OCI-LY3 (cell line): Measurements from ENCODE around the gene PELI3.

Source experiments
- EZH2phosphoT487 ChIP-seq: fragments of 200-600 bp; shearing (Covaris generic); IDR thresholded peaks from 2 replicates; pipeline ENCODE4 v1.6.1; 2018; ENCODE audit warnings: antibody characterized with exemption, mixed run types, low read depth
- TF ChIP-seq, protein P1 (sequence below): fragments of 200-600, 300-600 bp; sonication (generic); IDR thresholded peaks from 2 replicates; pipeline ENCODE4 v1.5.1; 2014; ENCODE audit warnings: antibody characterized with exemption, low read length, low read depth

DNA sequence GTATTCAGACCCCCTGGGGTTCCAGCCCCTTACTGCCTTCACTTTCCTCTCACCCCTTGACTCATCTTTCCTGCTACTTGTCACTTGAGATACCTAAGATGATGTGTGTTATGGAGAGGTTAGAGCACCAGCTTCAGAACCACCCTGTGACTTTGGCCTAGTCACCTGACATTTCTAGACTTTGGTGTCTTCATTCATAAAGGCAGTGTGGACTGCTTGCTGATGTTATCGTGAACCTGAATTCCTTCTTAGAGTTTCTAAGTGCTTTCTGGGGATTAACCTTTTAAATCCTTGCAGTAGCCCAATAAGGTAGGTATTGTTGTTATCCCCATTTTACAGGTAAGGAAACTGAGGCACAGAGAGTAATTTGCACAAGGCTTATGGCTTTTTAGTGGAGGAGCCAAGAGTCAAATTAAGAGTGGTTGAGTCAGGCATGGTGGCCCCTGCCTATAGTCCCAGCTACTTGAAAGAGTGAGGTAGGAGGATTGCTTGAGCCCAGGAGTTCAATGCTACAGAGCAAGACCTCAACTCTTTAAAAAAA, 38.6 kb downstream of the PELI3 start:
- TF ChIP-seq, protein P1, sequence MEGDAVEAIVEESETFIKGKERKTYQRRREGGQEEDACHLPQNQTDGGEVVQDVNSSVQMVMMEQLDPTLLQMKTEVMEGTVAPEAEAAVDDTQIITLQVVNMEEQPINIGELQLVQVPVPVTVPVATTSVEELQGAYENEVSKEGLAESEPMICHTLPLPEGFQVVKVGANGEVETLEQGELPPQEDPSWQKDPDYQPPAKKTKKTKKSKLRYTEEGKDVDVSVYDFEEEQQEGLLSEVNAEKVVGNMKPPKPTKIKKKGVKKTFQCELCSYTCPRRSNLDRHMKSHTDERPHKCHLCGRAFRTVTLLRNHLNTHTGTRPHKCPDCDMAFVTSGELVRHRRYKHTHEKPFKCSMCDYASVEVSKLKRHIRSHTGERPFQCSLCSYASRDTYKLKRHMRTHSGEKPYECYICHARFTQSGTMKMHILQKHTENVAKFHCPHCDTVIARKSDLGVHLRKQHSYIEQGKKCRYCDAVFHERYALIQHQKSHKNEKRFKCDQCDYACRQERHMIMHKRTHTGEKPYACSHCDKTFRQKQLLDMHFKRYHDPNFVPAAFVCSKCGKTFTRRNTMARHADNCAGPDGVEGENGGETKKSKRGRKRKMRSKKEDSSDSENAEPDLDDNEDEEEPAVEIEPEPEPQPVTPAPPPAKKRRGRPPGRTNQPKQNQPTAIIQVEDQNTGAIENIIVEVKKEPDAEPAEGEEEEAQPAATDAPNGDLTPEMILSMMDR = no peak
- no peak for TF ChIP-seq EZH2phosphoT487
